Neural progenitor cell (in vitro differentiated cells): ENCODE measurements around the gene SLTM. TPM values are rescaled to one million over a fixed set of nuclear protein-coding genes. Genes with fewer than 3 reads are reported as not detected.

Source experiments
- DNase-seq: peaks from one replicate; pipeline ENCODE4 v3.0.0-alpha.2; 2016; ENCODE audit warnings: low spot score
- H2AFZ ChIP-seq: fragments of 200-600 bp; sonication (generic); replicated peaks from 2 replicates; pipeline ENCODE4 v1.6.1; 2016; ENCODE audit warnings: antibody characterized with exemption
- H3F3A ChIP-seq: fragments of 200-600 bp; sonication (generic); 2 replicates; pipeline ENCODE4 v1.6.1; 2016; ENCODE audit warnings: antibody characterized with exemption, low read depth
- H3K27ac ChIP-seq: fragments of 200-600 bp; sonication (generic); 2 replicates; pipeline ENCODE4 v1.5.1; 2016; ENCODE audit warnings: mild to moderate bottlenecking
- H3K27me3 ChIP-seq: fragments of 200-600 bp; sonication (generic); 2 replicates; pipeline ENCODE4 v1.6.1; 2016; ENCODE audit warnings: mild to moderate bottlenecking, moderate library complexity
- H3K36me3 ChIP-seq: fragments of 200-600 bp; sonication (generic); 2 replicates; pipeline ENCODE4 v1.5.1; 2016
- H3K4me1 ChIP-seq: fragments of 200-600 bp; sonication (generic); 2 replicates; pipeline ENCODE4 v1.6.1; 2016; ENCODE audit warnings: mixed run types
- H3K4me2 ChIP-seq: fragments of 200-600 bp; sonication (generic); 2 replicates; pipeline ENCODE4 v1.6.1; 2016
- H3K4me3 ChIP-seq: fragments of 200-600 bp; sonication (generic); 2 replicates; pipeline ENCODE4 v1.5.1; 2016
- H3K79me2 ChIP-seq: fragments of 200-600 bp; sonication (generic); 2 replicates; pipeline ENCODE4 v1.6.1; 2016; ENCODE audit warnings: low read depth
- H3K9ac ChIP-seq: fragments of 200-600 bp; sonication (generic); 2 replicates; pipeline ENCODE4 v1.6.1; 2016
- H3K9me3 ChIP-seq: fragments of 200-600 bp; sonication (generic); 2 replicates; pipeline ENCODE4 v1.5.1; 2016; ENCODE audit warnings: low read depth
- H4K20me1 ChIP-seq: fragments of 200-600 bp; sonication (generic); 2 replicates; pipeline ENCODE4 v1.6.1; 2016; ENCODE audit warnings: low read depth
- H3K27ac Mint-ChIP-seq: 3 replicates; pipeline ENCODE4 v1.8.0; 2021; ENCODE audit warnings: mixed read lengths
- H3K27me3 Mint-ChIP-seq: 2 replicates; pipeline ENCODE4 v1.8.0; 2022; ENCODE audit warnings: low read depth, mild to moderate bottlenecking, inconsistent platforms, moderate library complexity, mixed read lengths; ENCODE audit not compliant: insufficient read depth
- H3K36me3 Mint-ChIP-seq: 3 replicates; pipeline ENCODE4 v1.8.0; 2021; ENCODE audit warnings: mixed read lengths
- H3K4me1 Mint-ChIP-seq: 3 replicates; pipeline ENCODE4 v1.8.0; 2021; ENCODE audit warnings: mixed read lengths
- H3K4me3 Mint-ChIP-seq: 3 replicates; pipeline ENCODE4 v1.8.0; 2021; ENCODE audit warnings: mild to moderate bottlenecking, moderate library complexity, mixed read lengths
- H3K9me3 Mint-ChIP-seq: 3 replicates; pipeline ENCODE4 v1.8.0; 2020; ENCODE audit warnings: mixed read lengths
- EZH2 ChIP-seq: fragments of 200-600 bp; sonication (generic); IDR thresholded peaks from 2 replicates; pipeline ENCODE4 v1.6.1; 2017; ENCODE audit warnings: antibody characterized with exemption, mild to moderate bottlenecking, moderate library complexity
- EZH2phosphoT487 ChIP-seq: fragments of 200-600 bp; sonication (generic); IDR thresholded peaks from 2 replicates; pipeline ENCODE4 v1.6.1; 2017; ENCODE audit warnings: antibody characterized with exemption
- total RNA-seq: library from RNA; depleted of rRNA; stranded (reverse); fragments of >200 nt; gene quantifications from 2 replicates; pipeline ENCODE4 v1.2.3, GENCODE V29; 2015; ENCODE audit warnings: low replicate concordance
- TF ChIP-seq, protein P1 (sequence below): fragments of 200-600 bp; sonication (generic); IDR thresholded peaks from 2 replicates; pipeline ENCODE4 v1.5.1; 2017; ENCODE audit warnings: antibody characterized with exemption, mild to moderate bottlenecking

Gene SLTM
- total RNA-seq, 1 donor from 2014 or later, result 152 TPM

- no peaks in the 10 kb centered on the region for H3K27me3 ChIP-seq
- H2AFZ ChIP-seq, result no peak overlapping the region
- Mint-ChIP-seq H3K36me3 (peaks cover 59% of the 10 kb centered on the region), H3K9me3 (no peaks in the 10 kb centered on the region), H3K27ac (no peak overlapping the region), H3K27me3 (no peaks in the 10 kb centered on the region), H3K4me3 (no peak overlapping the region), H3K4me1 (no peaks in the 10 kb centered on the region)
- no peaks in the 10 kb centered on the region for H3K4me1 ChIP-seq
- no peak overlapping the region for H3K4me3 ChIP-seq
- H3K9ac ChIP-seq, result no peak overlapping the region
- no peak overlapping the region for H3K27ac ChIP-seq
- peaks cover 3% of the 10 kb centered on the region for H3F3A ChIP-seq
- H3K79me2 ChIP-seq, result no peaks in the 10 kb centered on the region
- TF ChIP-seq EZH2phosphoT487 (no peak), EZH2 (no peak)
- TF ChIP-seq, protein P1, sequence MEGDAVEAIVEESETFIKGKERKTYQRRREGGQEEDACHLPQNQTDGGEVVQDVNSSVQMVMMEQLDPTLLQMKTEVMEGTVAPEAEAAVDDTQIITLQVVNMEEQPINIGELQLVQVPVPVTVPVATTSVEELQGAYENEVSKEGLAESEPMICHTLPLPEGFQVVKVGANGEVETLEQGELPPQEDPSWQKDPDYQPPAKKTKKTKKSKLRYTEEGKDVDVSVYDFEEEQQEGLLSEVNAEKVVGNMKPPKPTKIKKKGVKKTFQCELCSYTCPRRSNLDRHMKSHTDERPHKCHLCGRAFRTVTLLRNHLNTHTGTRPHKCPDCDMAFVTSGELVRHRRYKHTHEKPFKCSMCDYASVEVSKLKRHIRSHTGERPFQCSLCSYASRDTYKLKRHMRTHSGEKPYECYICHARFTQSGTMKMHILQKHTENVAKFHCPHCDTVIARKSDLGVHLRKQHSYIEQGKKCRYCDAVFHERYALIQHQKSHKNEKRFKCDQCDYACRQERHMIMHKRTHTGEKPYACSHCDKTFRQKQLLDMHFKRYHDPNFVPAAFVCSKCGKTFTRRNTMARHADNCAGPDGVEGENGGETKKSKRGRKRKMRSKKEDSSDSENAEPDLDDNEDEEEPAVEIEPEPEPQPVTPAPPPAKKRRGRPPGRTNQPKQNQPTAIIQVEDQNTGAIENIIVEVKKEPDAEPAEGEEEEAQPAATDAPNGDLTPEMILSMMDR, result no peak
- no peaks in the 10 kb centered on the region for H3K9me3 ChIP-seq
- no peaks in the 10 kb centered on the region for H4K20me1 ChIP-seq
- no peak overlapping the region for H3K4me2 ChIP-seq
- no peak for DNase-seq
- peaks cover 24% of the 10 kb centered on the region for H3K36me3 ChIP-seq
Measured at GRCh38 chr15:58880320-58880719, 53.2 kb downstream of the SLTM start.

DNA sequence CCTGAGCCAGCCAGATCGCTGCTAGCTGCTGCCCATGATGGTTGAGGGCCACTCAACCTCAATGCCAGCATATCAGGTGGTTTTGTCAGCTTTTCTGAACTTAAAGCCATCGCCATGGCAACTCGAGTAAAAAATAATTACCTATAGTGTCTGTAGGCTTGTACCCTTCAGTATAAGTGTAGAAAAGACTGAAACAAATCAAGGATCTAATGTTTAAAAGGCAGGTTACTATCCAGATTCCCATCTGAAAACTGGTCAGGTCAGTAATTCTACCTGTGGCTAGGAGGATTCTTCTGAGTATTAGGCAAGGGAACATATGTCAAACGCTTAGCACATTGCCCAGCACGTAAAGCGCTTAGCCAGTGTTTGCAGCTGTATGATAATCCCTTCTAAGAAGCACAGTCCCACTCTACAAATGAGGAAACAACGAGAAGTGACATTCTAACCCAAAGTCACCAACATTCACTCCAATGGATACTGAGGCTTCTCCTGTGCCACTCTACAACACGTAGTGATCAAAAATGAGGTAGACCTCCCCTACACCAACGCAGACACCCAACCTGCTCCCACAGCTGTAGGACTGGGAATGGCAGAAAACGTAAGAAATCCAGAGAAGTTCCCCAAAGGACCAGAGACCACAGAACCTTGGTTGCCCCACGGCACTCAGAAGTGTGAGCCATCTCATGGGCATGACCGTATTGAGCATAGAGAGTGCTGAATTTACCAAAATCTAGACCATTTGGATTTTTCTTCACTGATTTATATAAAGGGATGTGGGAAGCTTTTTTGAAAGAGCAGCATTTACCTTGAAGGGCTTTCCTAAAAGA lies 55.3 kb downstream of the SLTM start:
- no peak for TF ChIP-seq EZH2phosphoT487
- TF ChIP-seq, protein P1, result no peak
- TF ChIP-seq EZH2, result no peak
- no peaks in the 10 kb centered on the region for H3K4me1 Mint-ChIP-seq
- H3K4me3 ChIP-seq, result no peak overlapping the region

GRCh38 chr15:58876306-58877106 lies 57.0 kb downstream of the SLTM start:
- Mint-ChIP-seq H3K9me3 (no peaks in the 10 kb centered on the region), H3K36me3 (peaks cover 38% of the 10 kb centered on the region), H3K4me3 (no peak overlapping the region), H3K27me3 (no peaks in the 10 kb centered on the region), H3K27ac (no peak overlapping the region), H3K4me1 (no peaks in the 10 kb centered on the region)
- Histone ChIP-seq H4K20me1 (no peaks in the 10 kb centered on the region), H3K4me1 (no peaks in the 10 kb centered on the region), H3K4me3 (no peak overlapping the region), H3K36me3 (peaks cover 13% of the 10 kb centered on the region), H2AFZ (no peak overlapping the region), H3K27me3 (no peaks in the 10 kb centered on the region), H3K9ac (no peak overlapping the region), H3K9me3 (no peaks in the 10 kb centered on the region), H3K79me2 (no peaks in the 10 kb centered on the region), H3F3A (peaks cover 3% of the 10 kb centered on the region), H3K27ac (no peak overlapping the region), H3K4me2 (no peak overlapping the region)
- DNase-seq, result no peak
- TF ChIP-seq, protein P1, result no peak
- TF ChIP-seq EZH2, result no peak

More for the DNA sequence above, 55.3 kb downstream of the SLTM start:
- Mint-ChIP-seq H3K9me3 (no peaks in the 10 kb centered on the region), H3K36me3 (peaks cover 46% of the 10 kb centered on the region), H3K27me3 (no peaks in the 10 kb centered on the region), H3K27ac (no peak overlapping the region), H3K4me3 (no peak overlapping the region)
- no peak overlapping the region for H3K9ac ChIP-seq
- peaks cover 3% of the 10 kb centered on the region for H3F3A ChIP-seq
- no peaks in the 10 kb centered on the region for H3K4me1 ChIP-seq
- H3K4me2 ChIP-seq, result no peak overlapping the region
- no peak overlapping the region for H3K27ac ChIP-seq
- H3K9me3 ChIP-seq, result no peaks in the 10 kb centered on the region
- no peak overlapping the region for H2AFZ ChIP-seq
- H4K20me1 ChIP-seq, result no peaks in the 10 kb centered on the region
- H3K36me3 ChIP-seq, result peaks cover 18% of the 10 kb centered on the region
- H3K27me3 ChIP-seq, result no peaks in the 10 kb centered on the region
- DNase-seq, result no peak
- H3K79me2 ChIP-seq, result no peaks in the 10 kb centered on the region
